Daoy (cell line): ENCODE measurements around the gene TRIP13. TPM values are rescaled to one million over a fixed set of nuclear protein-coding genes. Genes with fewer than 3 reads are reported as not detected.

Experiments used
- DNase-seq: peaks from one replicate; pipeline ENCODE4 v3.0.0-alpha.2; 2015; ENCODE audit warnings: low read depth
- total RNA-seq: library from RNA; depleted of rRNA; stranded (reverse); fragments of >200 nt; shearing (Covaris generic); gene quantifications from 2 replicates; pipeline ENCODE4 v1.2.3, GENCODE V29; 2014

Gene TRIP13
- total RNA-seq, 1 experiment from 2014 or later, result 88.9 TPM

DNA sequence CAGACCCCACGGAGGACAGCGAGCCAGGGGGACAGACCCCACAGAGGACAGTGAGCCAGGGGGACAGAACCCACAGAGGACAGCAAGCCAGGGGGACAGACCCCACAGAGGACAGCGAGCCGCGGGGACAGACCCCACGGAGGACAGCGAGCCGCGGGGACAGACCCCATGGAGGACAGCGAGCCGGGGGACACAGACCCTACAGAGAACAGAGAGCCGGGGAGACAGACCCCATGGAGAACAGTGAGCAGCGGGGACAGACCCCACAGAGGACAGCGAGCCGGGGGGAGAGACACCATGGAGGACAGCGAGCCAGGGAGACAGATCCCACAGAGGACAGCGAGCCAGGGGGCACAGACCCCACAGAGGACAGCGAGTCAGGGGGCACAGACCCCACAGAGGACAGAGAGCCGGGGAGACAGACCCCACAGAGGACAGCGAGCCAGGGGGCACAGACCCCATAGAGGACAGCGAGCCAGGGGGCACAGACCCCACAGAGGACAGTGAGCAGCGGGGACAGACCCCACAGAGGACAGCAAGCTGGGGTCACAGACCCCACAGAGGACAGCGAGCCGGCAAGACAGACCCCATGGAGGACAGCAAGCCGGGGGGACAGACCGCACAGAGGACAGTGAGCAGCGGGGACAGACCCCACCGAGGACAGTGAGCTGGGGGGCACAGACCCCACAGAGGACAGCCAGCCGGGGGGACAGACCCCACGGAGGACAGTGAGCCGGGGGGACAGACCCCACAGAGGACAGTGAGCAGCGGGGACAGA is 37.5 kb upstream of the TRIP13 start:
- no peak for DNase-seq

- DNase-seq, result no peak
Measured at GRCh38 chr5:855771-856530, 36.7 kb upstream of the TRIP13 start.

DNA sequence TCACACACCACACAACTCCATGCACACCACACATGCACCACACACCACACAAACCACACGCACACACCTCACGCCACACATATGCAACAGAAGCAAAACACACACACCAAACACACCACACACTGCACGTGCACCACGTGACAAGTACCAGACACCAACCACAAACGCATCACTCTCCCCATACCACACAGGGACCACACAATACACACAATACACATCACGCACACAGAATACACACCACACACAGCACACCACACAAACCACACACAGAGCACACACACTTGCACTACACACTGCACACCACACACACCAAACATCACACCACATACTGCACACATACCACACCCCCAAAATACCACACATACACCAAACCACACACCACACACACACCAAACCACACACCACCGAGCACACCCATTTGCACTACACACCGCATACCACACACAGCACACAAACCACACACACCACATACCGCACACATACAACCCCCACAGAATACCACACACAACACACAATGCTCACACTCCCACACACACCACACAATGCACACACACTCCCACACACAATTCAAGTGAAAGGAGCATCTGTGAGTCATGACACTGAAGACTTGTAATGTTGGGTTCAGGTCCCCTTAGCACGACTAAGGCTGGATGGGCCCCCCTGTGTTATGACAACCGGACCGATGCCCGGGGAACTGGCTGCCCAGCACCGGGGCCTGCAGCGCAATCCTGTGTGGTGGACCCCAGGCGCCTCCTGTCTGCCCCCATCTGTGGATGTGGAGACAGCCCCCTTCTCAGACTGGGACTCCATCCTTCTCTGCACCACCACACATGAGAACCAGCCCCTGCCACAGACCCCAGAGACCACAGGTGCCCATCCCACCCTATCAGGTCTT is 35.9 kb upstream of the TRIP13 start:
- DNase-seq, result no peak

DNA sequence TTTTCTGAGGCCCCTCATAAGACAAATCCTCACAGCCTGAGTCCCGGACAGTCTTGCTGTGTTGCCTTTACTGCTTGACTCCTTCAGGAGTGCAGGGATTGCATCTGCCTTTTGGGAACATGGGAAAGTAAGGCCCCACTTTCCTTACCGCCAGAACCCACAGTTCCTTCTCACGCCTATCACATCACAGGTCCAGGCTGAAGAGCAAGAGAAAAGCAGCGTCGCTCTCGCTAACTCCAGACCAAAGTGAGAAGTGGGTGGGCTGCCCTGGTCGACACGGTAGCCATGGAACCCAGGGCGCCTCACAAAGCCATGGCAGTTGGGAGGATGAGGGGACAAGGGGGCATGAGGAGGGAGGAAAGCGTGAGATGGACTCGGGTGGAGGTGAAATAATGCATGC is 34.0 kb upstream of the TRIP13 start:
- DNase-seq, result no peak

- no peak for DNase-seq
Measured at GRCh38 chr5:859391-859790, 33.3 kb upstream of the TRIP13 start.

GRCh38 chr5:859798-860296 is 32.8 kb upstream of the TRIP13 start:
- DNase-seq, result no peak

DNA sequence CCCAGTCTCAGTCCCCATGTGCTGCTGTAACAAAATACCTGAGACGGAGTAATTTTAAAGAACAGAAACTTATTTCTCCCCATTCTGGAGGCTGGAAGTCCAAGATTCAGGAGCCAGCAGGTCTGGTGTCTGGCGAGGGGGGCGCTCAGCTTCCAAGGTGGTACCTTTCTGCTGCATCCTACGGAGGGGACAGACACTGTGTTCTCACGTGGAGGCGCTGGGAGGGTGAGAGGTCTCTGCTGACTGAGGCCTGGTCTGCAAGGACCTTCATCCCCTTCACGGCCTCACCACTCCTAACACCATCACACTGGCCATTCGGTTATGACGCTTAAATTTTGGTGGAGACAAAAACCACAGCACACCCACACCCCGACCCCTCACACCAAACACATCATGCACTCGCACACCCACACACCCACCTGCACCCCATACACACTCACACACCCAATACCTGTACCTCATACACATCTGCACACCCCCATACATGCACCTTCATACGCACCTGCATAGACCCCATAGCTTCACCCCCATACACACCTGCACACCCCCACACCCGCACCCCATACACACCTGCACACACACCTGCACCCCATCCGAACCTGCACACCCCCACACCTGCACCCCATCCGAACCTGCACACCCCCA is 32.1 kb upstream of the TRIP13 start:
- no peak for DNase-seq

DNA sequence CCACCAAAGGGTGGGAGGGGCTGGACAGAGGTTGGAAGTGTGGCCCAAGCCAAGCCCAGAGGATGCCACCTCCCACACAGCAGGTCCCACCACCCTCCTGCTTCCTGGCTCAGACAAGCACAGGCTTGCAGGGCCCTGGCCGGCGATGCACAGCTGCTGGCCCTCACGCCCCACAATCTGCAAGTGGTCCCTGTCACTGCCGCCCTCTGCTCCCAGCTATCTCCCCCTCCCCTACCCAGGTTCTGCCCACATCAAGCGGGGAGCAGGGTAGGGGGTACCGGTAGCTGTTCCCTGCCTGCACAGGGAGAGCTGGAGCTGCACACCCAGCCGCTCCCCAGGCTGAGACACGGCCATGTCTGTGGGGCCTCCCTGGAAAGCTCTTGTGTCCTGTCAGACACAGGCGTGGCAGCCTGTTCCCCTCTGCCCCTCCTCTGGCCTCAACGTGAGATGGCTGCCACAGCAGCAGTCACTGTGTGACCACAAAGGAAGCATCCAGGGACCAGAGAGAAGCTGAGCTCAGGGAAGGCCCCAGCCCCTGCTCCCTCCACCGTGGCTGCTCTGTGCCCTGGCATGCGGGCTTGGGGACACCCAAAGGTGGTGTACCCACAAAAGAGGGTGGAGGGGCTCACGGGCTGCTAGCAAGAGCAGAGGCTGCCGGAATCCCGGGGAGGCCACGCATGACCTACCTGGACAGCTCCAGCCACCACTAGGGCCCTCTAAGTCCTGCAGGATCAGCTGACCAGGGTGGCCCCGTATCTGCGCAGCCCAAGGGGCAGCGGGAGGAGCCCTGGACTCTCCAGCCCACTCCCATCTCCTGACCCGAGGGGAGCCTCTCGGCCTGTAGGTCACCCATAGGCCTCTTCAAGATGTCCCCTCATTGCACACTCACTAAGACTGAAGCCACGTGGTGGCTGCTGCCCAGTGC is 31.0 kb upstream of the TRIP13 start:
- DNase-seq, result no peak

DNA sequence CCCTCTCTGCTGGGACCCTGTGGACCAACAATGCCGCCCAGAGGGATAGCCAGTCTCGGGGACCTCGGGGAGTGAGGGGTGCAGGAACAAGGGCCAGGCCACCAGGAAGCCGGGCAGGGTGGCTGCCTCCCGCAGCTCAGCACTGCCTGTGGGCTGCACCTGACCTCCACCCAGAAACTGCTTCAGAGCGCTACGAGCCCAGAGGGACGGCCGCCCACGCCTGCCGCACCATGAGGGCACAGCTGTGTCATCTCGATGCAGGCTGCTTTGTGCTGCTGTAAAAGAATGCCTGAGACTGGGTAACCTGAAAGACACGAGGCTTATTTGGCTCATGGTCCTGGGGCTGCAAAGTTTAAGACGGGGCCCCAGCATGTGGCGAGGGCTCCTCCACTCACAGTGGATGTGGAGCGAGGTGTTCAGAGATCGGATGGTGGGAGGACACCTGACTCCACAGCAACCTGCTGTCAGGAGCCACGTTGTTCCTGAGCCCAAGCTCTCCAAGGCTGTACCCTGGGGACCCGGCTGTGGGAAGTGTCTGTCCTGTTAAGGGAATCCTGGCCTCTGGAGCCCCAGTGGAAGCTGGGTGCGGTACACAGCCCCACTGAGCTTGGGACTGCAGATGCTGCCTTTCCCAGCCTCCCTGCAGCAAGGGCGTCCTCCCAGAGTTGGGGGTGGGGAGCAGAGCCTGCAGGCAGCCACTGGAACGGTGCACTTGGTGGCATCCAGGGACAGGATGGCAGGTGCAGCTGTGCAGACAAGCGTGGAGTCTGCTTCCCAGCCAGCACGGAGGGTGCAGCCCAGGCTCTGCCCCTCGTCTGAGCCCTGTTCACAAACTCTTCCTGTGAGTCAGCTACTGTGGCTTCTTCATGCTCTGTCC is 30.1 kb upstream of the TRIP13 start:
- no peak for DNase-seq

- DNase-seq, result no peak
Measured at GRCh38 chr5:863244-863805, 29.4 kb upstream of the TRIP13 start.

- no peak for DNase-seq
Measured at GRCh38 chr5:864492-865167, 28.1 kb upstream of the TRIP13 start.

DNA sequence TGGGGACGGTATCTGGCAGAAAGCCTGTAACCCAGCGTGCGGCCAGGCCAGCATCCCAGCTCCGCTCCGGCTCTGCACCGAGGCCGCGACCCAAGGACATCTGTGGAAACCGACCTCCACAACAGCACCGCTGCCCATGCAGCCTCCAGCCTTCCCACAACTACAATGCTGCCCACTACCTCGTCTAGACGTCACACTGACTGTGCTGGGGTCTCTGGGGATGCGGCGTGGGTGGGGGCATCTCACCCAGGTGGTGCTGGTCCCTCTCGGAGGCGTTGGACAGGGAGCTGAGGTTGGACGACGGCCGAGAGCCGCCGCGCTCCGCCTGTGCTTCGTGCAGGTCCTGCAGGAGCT is 27.5 kb upstream of the TRIP13 start:
- DNase-seq, result no peak

DNA sequence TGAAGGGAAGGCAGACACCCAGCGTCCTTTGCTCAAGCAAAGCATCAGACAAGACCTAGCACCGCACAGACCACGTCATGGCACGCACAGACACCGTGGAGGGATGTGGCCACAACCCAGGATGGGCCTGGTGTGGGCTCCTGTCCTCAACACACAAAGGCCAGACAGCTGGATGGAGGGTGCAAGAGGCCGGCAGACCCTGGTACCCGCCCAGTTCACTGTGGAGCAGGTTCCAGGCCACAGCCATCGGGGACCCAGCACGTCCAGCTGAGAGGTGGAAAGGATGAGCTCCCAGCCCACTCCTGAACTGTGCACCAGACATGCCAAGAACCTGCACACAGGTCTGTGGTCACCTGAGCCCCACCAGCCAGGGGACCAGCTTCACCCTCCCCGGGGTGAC is 26.9 kb upstream of the TRIP13 start:
- no peak for DNase-seq

DNA sequence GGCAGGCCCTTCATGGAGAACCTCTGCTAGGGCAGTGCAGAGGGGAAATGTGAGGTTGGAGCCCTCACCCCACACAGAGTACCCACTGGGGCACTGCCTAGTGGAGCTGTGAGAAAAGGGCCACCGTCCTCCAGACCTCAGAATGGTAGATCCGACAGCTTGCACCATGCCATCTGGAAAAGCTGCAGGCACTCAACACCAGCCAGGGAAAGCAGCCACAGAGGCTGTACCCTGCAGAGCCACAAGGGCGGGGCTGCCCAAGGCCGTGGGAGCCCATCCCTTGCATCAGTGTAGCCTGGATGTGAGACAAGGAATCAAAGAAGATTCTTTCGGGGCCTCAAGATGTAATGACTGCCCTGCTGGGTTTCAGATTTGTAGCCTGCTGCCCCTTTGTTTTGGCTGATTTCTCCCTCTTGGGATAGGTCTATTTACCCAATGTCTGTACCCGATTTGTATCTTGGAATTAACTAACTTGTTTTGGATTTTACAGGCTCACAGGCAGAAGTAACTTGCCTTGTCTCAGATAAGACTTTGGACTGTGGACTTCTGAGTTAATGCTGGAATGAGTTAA is 25.3 kb upstream of the TRIP13 start:
- DNase-seq, result no peak

DNA sequence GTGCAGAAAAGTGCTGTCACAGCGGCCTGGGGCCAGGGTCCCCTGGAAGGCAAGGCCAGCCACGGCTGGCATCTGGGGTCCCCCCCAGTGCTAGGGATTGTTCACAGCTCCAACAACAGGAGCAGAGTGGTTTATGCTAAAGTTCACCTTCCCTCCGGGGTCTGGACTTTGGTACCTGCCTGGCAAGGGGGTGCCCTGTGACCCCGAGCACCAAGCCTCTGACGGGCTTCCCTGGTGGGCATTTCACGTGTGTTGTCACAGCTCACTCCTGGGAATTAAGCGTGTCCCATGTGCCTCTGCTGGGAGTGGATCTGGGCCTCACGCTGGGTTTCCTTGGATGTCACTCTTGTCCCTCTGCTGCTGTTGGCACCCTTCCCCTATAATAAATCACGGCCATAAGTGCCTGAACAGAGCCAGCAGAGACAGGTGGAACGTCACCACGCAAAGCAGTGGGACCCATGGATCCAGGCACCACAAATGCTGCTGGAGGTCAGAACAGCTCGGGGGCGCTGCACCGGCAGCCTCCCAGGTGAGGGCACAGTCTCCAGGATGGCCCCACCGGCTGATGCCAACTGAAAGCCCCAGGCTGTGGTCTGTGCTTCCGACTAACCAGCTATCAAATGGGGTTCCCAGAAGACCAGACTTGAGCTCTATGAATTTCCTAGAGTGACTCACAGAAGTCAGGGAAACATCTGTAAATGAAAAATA is 24.1 kb upstream of the TRIP13 start:
- DNase-seq, result no peak

GRCh38 chr5:870956-871355 is 21.7 kb upstream of the TRIP13 start:
- no peak for DNase-seq

DNA sequence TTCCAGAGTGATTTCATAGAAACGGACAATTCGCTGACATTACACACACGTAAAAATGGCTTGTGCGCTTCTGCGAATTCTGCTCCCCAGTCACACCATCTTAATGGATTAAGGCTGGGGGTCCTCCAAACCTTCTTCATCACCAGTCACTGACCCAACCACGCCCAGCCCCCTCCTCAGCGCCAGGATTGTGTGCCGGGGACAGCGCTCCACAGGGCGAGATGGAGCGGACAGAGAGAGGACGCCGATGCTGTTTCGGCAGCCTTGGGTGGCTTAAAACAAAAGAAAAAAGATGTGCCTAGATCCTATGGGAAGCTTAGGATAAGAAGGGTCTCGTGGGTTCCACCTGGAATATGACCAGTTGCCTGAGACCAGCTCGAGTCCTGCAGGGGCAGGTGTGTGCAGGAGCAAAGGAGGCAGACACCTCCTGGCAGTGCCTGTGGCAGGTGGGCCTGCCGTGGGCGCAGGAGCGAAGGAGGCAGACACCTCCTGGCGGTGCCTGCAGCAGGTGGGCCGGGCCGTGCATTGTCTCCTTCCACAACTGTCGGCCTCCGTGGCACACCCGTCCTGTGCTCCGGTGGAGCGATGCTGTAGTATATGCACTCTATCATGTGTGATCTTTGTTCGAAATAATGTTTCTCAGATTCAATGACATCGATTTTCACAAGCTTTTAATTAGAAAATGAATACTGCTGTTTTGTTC is 20.9 kb upstream of the TRIP13 start:
- DNase-seq, result no peak
